Tibial nerve (tissue), 4 donors: ENCODE measurements around the gene HOMEZ. TPM values are rescaled to one million over a fixed set of nuclear protein-coding genes. Genes with fewer than 3 reads are reported as not detected.
"Not testable (repeated sequence)": the region's sequence is repeated elsewhere in the genome, so short reads cannot be mapped to it uniquely, and the experiment has no call there.

Experiments
- DNase-seq, 2 donors: peaks; one replicate each; pipeline ENCODE4 v3.0.0-alpha.2; 2019; ENCODE audit warnings: low spot score in 2 of 2
- H3K27ac ChIP-seq, 4 donors: fragments of 200-600 bp; sonication (generic) in 3 of 4; one replicate each; pipeline ENCODE4 v1.5.1; 2017 to 2019; ENCODE audit warnings: mild to moderate bottlenecking in 1 of 4
- H3K27me3 ChIP-seq, 2 donors: fragments of 200-600 bp; sonication (generic) in 1 of 2; one replicate each; pipeline versions ENCODE4 v1.5.1 to v1.6.0; 2017 to 2019
- H3K36me3 ChIP-seq, 3 donors: fragments of 200-600 bp; sonication (generic); one replicate each; pipeline ENCODE4 v1.5.1; 2018 to 2019
- H3K4me1 ChIP-seq, 4 donors: fragments of 200-600 bp; sonication (generic) in 3 of 4; one replicate each; pipeline ENCODE4 v1.5.1; 2017 to 2019
- H3K4me3 ChIP-seq, 4 donors: fragments of 200-600 bp; sonication (generic) in 3 of 4; one replicate each; pipeline ENCODE4 v1.5.1; 2017 to 2019; ENCODE audit warnings: mild to moderate bottlenecking in 1 of 4, moderate library complexity in 1 of 4
- H3K9me3 ChIP-seq, 4 donors: fragments of 200-600 bp; sonication (generic) in 3 of 4; one replicate each; pipeline ENCODE4 v1.5.1; 2017 to 2019
- EP300 ChIP-seq, 2 donors: sonication (generic); formaldehyde crosslinking; IDR thresholded peaks; one replicate each; pipeline ENCODE4 v1.6.1; 2017; ENCODE audit warnings: antibody characterized with exemption in 2 of 2, mild to moderate bottlenecking in 1 of 2
- POLR2A ChIP-seq, 2 donors: fragments of 450-650 bp; IDR thresholded peaks; one replicate each; pipeline ENCODE4 v1.6.1; 2017; ENCODE audit warnings: antibody characterized with exemption in 2 of 2, mild to moderate bottlenecking in 2 of 2, moderate library complexity in 2 of 2
- WGBS, 2 donors: methylation state at CpG; one replicate each; pipeline ENCODE4 v1.1.5; 2018; 5-methylcytosine and 5-hydroxymethylcytosine counted together
- total RNA-seq, 4 donors: library from RNA; depleted of rRNA; stranded (reverse); fragments of >200 nt; gene quantifications; one replicate each; pipeline ENCODE4 v1.1.0, GENCODE V29; 2016
- TF ChIP-seq, protein P1 (sequence below), 5 experiments: fragments of 200-600 bp in 3 of 5; fragments of 450-650 bp in 2 of 5; sonication (generic) in 3 of 5; IDR thresholded peaks; one replicate each; pipeline ENCODE4 v1.5.1; 2016 to 2019; ENCODE audit warnings: antibody characterized with exemption in 5 of 5, mild to moderate bottlenecking in 3 of 5, moderate library complexity in 2 of 5

Gene HOMEZ
- total RNA-seq, 4 donors from 2014 or later, result 7.5 to 35.2 (median 10.2) TPM

DNA sequence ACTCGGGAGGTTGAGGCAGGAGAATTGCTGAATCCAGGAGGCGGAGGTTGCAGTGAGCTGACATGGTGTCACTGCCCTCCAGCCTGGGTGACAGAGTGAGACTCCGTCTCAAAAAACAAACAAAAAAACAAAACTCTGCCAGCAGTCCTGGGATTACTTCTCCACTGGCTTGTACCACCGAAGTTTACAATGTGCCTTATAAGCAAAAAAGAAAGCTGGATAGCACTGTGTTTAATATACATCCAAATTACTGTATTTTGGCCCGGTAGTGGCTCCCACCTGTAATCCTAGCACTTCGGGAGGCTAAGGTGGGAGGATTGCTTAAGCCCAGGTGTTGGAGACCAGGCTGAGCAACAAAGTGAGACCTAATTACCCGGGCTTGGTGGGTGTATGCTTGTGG lies 16.7 kb downstream of the HOMEZ start:
- Histone ChIP-seq H3K9me3 (no peaks in the 10 kb centered on the region), H3K4me3 (no peak overlapping the region), H3K4me1 (no peaks in the 10 kb centered on the region), H3K27me3 (no peaks in the 10 kb centered on the region), H3K36me3 (no peaks in the 10 kb centered on the region), H3K27ac (no peak overlapping the region)
- DNase-seq, result no peak
- WGBS, 2 donors, result 84 to 93% methylated on average over 7 of the region's 7 CpGs
- TF ChIP-seq, protein P1, sequence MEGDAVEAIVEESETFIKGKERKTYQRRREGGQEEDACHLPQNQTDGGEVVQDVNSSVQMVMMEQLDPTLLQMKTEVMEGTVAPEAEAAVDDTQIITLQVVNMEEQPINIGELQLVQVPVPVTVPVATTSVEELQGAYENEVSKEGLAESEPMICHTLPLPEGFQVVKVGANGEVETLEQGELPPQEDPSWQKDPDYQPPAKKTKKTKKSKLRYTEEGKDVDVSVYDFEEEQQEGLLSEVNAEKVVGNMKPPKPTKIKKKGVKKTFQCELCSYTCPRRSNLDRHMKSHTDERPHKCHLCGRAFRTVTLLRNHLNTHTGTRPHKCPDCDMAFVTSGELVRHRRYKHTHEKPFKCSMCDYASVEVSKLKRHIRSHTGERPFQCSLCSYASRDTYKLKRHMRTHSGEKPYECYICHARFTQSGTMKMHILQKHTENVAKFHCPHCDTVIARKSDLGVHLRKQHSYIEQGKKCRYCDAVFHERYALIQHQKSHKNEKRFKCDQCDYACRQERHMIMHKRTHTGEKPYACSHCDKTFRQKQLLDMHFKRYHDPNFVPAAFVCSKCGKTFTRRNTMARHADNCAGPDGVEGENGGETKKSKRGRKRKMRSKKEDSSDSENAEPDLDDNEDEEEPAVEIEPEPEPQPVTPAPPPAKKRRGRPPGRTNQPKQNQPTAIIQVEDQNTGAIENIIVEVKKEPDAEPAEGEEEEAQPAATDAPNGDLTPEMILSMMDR (IDR thresholded peaks at IDR 0.05), result no peak

DNA sequence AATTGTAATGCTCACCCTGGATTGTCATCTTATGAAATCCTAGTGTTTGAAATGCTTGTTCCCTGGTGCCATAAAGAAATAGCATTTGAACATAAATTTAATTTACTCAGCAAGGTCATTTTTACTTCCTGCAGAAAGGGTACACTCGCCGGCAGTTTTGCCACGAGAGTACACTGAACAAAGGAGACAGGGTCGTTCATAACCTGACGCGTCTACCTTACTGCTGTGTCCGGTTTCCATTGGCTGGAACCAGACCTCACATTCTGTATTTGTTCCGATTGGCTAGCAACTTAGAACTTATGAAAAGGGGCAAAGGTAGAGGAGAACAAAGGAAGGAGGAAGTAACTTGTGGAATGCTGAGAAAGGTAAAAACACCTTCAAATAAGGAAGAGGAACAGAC lies 25.1 kb downstream of the HOMEZ start:
- WGBS, 2 donors, result 82% methylated on average over 8 of the region's 8 CpGs
- DNase-seq, H3K36me3 ChIP-seq: not testable (repeated sequence)

DNA sequence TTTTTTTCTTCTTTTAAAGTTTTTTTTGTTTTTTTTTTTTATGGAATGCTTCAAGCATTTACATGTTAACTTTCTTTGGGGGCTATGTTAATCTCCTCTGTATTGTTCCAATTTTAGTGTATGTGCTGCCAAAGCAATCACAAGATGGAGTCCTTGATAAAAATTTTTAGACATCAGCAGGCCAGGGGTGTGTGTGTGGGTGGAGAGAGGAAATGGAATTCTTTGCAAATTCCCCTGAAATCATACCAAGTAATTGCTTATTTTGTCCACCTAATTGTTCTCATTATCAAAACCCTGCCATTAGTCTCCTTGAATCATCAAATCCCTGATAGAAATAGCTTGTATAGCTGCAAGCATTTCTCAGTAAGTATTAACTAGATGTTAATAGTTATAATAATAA lies 26.5 kb downstream of the HOMEZ start:
- H3K4me1 ChIP-seq, result no peaks in the 10 kb centered on the region
- DNase-seq, result no peak
- TF ChIP-seq EP300 (IDR thresholded peaks at IDR 0.05), result no peak
- H3K9me3 ChIP-seq, result no peaks in the 10 kb centered on the region
- H3K27ac ChIP-seq, result no peak overlapping the region
- H3K27me3 ChIP-seq, result no peaks in the 10 kb centered on the region
- H3K4me3 ChIP-seq, result no peak overlapping the region
- H3K36me3 ChIP-seq, result no peaks in the 10 kb centered on the region

More for the DNA sequence above, 25.1 kb downstream of the HOMEZ start:
- H3K27me3 ChIP-seq, H3K9me3 ChIP-seq, H3K4me1 ChIP-seq, H3K4me3 ChIP-seq, H3K27ac ChIP-seq: not testable (repeated sequence)

DNA sequence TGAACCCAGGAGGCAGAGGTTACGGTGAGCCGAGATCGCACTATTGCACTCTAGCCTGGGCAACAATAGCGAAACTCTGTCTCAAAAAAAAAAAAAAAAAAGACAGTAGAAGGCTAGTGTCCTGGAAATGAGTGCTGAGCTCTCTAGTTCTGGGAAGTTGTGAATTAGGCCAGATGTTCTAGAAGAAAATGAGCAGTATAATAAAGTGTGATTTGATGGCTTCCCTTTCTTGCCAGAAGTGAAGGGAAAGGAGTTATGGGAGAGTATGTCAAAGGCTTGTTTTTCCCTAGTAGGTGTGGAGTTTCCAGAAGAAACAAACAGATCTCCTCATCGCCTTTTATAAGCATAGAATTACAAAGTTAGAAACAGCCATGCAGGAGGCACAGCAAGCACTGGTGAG lies 27.7 kb downstream of the HOMEZ start:
- Histone ChIP-seq H3K27ac (no peak overlapping the region), H3K9me3 (no peaks in the 10 kb centered on the region), H3K36me3 (no peaks in the 10 kb centered on the region), H3K4me3 (no peak overlapping the region), H3K27me3 (no peaks in the 10 kb centered on the region), H3K4me1 (no peaks in the 10 kb centered on the region)
- TF ChIP-seq EP300 (IDR thresholded peaks at IDR 0.05), result no peak
- TF ChIP-seq, protein P1 (IDR thresholded peaks at IDR 0.05), result no peak
- TF ChIP-seq POLR2A (IDR thresholded peaks at IDR 0.05), result no peak
- DNase-seq, result no peak
- WGBS, 2 donors, result 86 to 87% methylated on average over 5 of the region's 5 CpGs

DNA sequence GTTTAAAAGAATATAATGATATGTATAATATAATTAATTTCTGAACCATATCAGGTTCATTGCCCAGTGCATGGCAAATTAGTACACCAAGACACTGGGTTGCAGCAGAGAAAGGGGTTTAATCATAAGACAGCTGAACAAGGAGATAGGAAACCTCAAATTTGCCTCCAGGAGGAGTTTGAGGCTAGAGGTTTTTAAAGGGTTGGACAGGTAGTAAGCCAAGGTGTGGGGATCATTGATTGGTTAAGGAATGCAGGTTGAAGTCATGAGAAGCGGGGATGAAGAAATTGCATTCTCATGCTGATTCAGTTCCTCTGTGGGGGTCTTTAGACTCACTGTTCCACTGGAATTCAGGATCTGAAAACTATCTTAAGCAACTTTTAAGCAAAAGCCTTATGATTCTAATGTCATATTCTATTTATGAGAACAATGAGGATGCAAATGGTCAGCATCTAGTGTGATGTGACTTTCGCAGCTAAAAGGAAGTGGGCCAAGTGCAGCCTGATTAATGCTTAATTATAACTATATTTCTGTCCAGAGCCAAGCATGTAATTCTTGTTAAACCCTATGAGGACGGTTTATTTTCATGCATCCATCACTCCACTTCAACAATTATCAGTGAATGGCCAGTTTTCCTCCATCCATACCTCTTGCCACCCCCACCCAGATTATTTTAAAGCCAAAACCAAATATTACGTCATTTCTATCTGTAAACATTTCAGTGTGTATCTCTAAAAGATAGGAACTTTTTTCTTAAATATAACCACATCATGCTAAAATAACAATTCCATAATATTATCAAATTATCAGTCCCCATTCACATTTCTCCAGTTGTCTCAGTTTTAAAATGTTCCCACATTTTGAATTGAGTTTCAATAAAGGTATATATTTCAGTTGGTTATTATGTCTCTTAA lies 33.3 kb downstream of the HOMEZ start:
- no peaks in the 10 kb centered on the region for H3K4me1 ChIP-seq
- no peaks in the 10 kb centered on the region for H3K36me3 ChIP-seq
- no peaks in the 10 kb centered on the region for H3K27me3 ChIP-seq
- H3K4me3 ChIP-seq, result no peak overlapping the region
- H3K9me3 ChIP-seq, result no peaks in the 10 kb centered on the region
- WGBS, 2 donors, result 61 to 66% methylated on average over 4 of the region's 4 CpGs
- H3K27ac ChIP-seq, result no peak overlapping the region
- TF ChIP-seq EP300 (IDR thresholded peaks at IDR 0.05) (no peak), POLR2A (IDR thresholded peaks at IDR 0.05) (no peak)
- TF ChIP-seq, protein P1 (IDR thresholded peaks at IDR 0.05), result no peak
- no peak for DNase-seq

DNA sequence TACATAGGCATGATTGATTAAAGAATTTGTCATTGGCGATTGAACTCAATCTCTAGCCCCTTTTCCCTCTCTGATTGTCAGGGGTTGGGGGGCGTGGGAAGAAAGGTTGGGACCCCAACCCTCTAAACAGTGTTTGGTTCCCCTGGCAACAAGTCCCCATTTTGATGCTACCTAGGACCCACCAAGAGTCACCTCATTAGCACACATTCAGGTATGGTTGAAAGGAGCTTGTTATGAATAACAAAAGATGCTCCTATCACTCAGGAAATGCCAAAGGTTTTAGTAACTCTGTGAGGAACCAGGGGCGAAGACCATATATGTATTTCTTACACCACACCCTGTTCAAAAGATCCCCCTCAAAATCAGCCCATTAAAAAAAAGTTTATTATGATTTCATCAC lies 33.9 kb downstream of the HOMEZ start:
- H3K9me3 ChIP-seq, result no peaks in the 10 kb centered on the region
- H3K36me3 ChIP-seq, result no peaks in the 10 kb centered on the region
- H3K4me1 ChIP-seq, result no peaks in the 10 kb centered on the region
- TF ChIP-seq EP300 (IDR thresholded peaks at IDR 0.05), result no peak
- TF ChIP-seq, protein P1 (IDR thresholded peaks at IDR 0.05), result no peak
- H3K27ac ChIP-seq, result no peak overlapping the region
- H3K27me3 ChIP-seq, result no peaks in the 10 kb centered on the region
- no peak overlapping the region for H3K4me3 ChIP-seq
- 52 to 57% methylated on average over 3 of the region's 3 CpGs for WGBS, 2 donors
- DNase-seq, result no peak
